K562 (cell line): ENCODE data around the gene BCL2L13. TPM values are rescaled to one million over a fixed set of nuclear protein-coding genes. Genes with fewer than 3 reads are reported as not detected.

Experiments
- ATAC-seq: fragments of 200-7000 bp; cut with Tn5 transposase; 3 replicates; pipeline ENCODE4 v1.9.1; 2020; ENCODE audit warnings: moderate library complexity
- BruUV-seq: library from RNA; stranded (reverse); fragments of 400-500 nt; replicated peaks from 2 replicates; lab custom pipeline; 2021; lab: Mats Ljungman, UMichigan
- CTCF ChIA-PET: fragments of 300-600 bp; formaldehyde crosslinking; extraction: SDS; loops from one replicate; lab custom pipeline; 2021; ENCODE audit warnings: low intra/inter-chr PET ratio; lab: Yijun Ruan, JAX
- POLR2A ChIA-PET: fragments of 300-600, 350-650 bp; sonication (Branson Sonifier 250); formaldehyde crosslinking; extraction: SDS; loops from one replicate; lab custom pipeline; 2021; ENCODE audit warnings: antibody characterized with exemption, inconsistent platforms; lab: Yijun Ruan, JAX
- DNase-seq, 4 experiments: peaks; one replicate each; pipeline versions ENCODE4 v3.0.0 to v3.0.0-alpha.2; 2011 to 2018; ENCODE audit warnings: low spot score in 3 of 4, mixed read lengths in 3 of 4; ENCODE audit errors: extremely low read depth in 1 of 4
- FAIRE-seq: peaks from 2 replicates; lab custom pipeline; 2011; peaks lifted over from hg19 to GRCh38; lab: Jason Lieb, UNC
- H2AFZ ChIP-seq: 2 replicates; pipeline ENCODE4 v1.6.0; 2011; ENCODE audit warnings: low read depth, low read length, control low read depth, inconsistent platforms
- H3K27ac ChIP-seq: fragments of 200-600 bp; 3 replicates; pipeline ENCODE4 v1.8.0; 2011; ENCODE audit warnings: low read depth, mild to moderate bottlenecking, control low read depth, inconsistent platforms, low read length, moderate library complexity, mixed read lengths; ENCODE audit errors: extremely low read depth
- H3K27me3 ChIP-seq, 2 experiments: fragments of 300-600 bp in 1 of 2; 2 replicates in 1 of 2; 3 replicates in 1 of 2; pipeline versions ENCODE4 v1.6.0 to v1.8.0; 2011; ENCODE audit warnings: inconsistent platforms in 2 of 2, low read length in 2 of 2, mild to moderate bottlenecking in 1 of 2, mixed read lengths in 1 of 2, moderate library complexity in 1 of 2; ENCODE audit not compliant: control insufficient read depth in 2 of 2, insufficient read depth in 2 of 2
- H3K36me3 ChIP-seq: fragments of 300-600 bp; 3 replicates; pipeline ENCODE4 v1.8.0; 2011; ENCODE audit warnings: mild to moderate bottlenecking, low read length, inconsistent platforms; ENCODE audit not compliant: control insufficient read depth, insufficient read depth
- H3K4me1 ChIP-seq, 2 experiments: fragments of 200-600 bp in 1 of 2; replicated peaks in 1 of 2; 2 replicates in 1 of 2; 3 replicates in 1 of 2; pipeline versions ENCODE4 v1.5.1 to v1.8.0; 2011; ENCODE audit warnings: inconsistent platforms in 2 of 2, low read length in 2 of 2, mild to moderate bottlenecking in 1 of 2, mixed read lengths in 1 of 2, moderate library complexity in 1 of 2; ENCODE audit not compliant: control insufficient read depth in 2 of 2, insufficient read depth in 2 of 2
- H3K4me2 ChIP-seq: 2 replicates; pipeline ENCODE4 v1.6.1; 2011; ENCODE audit warnings: low read length, control low read depth, inconsistent platforms, mixed read lengths; ENCODE audit not compliant: insufficient read depth
- H3K4me3 ChIP-seq: fragments of 200-600 bp; sonication (generic), shearing (Covaris generic); 2 replicates; pipeline ENCODE4 v1.5.1; 2016; ENCODE audit warnings: control low read depth, inconsistent platforms
- H3K79me2 ChIP-seq: fragments of 200-600 bp; 3 replicates; pipeline ENCODE4 v1.8.0; 2011; ENCODE audit warnings: low read length, inconsistent platforms; ENCODE audit not compliant: control insufficient read depth, insufficient read depth
- H3K9ac ChIP-seq, 2 experiments: 2 replicates each; pipeline versions ENCODE4 v1.6.0 to v1.6.1; 2011; ENCODE audit warnings: low read depth in 2 of 2, low read length in 2 of 2, control low read depth in 1 of 2, inconsistent platforms in 1 of 2, mild to moderate bottlenecking in 1 of 2, mixed read lengths in 1 of 2; ENCODE audit not compliant: insufficient read depth in 1 of 2
- H3K9me1 ChIP-seq: one replicate; pipeline ENCODE4 v1.6.0; 2011; ENCODE audit warnings: inconsistent platforms, mild to moderate bottlenecking, low read length, moderate library complexity; ENCODE audit not compliant: control insufficient read depth, insufficient read depth
- H3K9me3 ChIP-seq: replicated peaks from 2 replicates; pipeline ENCODE4 v1.5.1; 2011; ENCODE audit warnings: low read depth, low read length, inconsistent platforms; ENCODE audit not compliant: control insufficient read depth, insufficient read depth
- H4K20me1 ChIP-seq: replicated peaks from 2 replicates; pipeline ENCODE4 v1.6.1; 2011; ENCODE audit warnings: low read length, inconsistent platforms, mixed read lengths; ENCODE audit not compliant: control insufficient read depth, insufficient read depth
- ATF7 ChIP-seq: fragments of 450-650 bp; IDR thresholded peaks from 2 replicates; pipeline ENCODE4 v1.7.1; 2014; ENCODE audit warnings: mild to moderate bottlenecking, moderate library complexity
- CREB5 ChIP-seq: fragments of 250-450 bp; sonication (Bioruptor Pico); IDR thresholded peaks from 2 replicates; pipeline ENCODE4 v1.5.0; 2020; ENCODE audit warnings: mild to moderate bottlenecking
- ELF1 ChIP-seq: fragments of 200-800 bp; sonication (Bioruptor generic); IDR thresholded peaks from 2 replicates; pipeline ENCODE4 v1.6.1; 2016; ENCODE audit warnings: missing genetic modification characterization, missing compliant biosample characterization
- ETV1 ChIP-seq: fragments of 450-650 bp; conservative IDR thresholded peaks from 2 replicates; pipeline ENCODE4 v1.6.1; 2016; ENCODE audit warnings: missing genetic modification characterization, control low read depth, low read depth, missing compliant biosample characterization
- ETV5 ChIP-seq: sonication (generic); formaldehyde crosslinking; IDR thresholded peaks from 2 replicates; pipeline ENCODE4 v1.4.0; 2020; ENCODE audit warnings: low read depth, mild to moderate bottlenecking, missing genetic modification reagents
- ETV6 ChIP-seq, 3 experiments: fragments of 150-350 bp in 1 of 3; sonication (generic) in 1 of 3; formaldehyde crosslinking in 1 of 3; IDR thresholded peaks; 2 replicates each; pipeline versions ENCODE4 v1.6.1 to v1.8.0; 2014 to 2022; ENCODE audit warnings: borderline replicate concordance in 2 of 3, low read depth in 2 of 3, antibody characterized with exemption in 1 of 3, low read length in 1 of 3, mild to moderate bottlenecking in 1 of 3, missing genetic modification reagents in 1 of 3
- IRF2 ChIP-seq: sonication (generic); formaldehyde crosslinking; IDR thresholded peaks from 2 replicates; pipeline ENCODE4 v1.8.1; 2022; ENCODE audit warnings: mild to moderate bottlenecking, missing genetic modification reagents
- LEF1 ChIP-seq: fragments of 450-650 bp; IDR thresholded peaks from 2 replicates; pipeline ENCODE4 v1.6.1; 2016; ENCODE audit warnings: mild to moderate bottlenecking
- NCOR1 ChIP-seq: fragments of 450-650 bp; IDR thresholded peaks from 2 replicates; pipeline ENCODE4 v1.6.1; 2016; ENCODE audit warnings: mild to moderate bottlenecking, moderate library complexity
- PCBP2 ChIP-seq: fragments of 200-400 bp; formaldehyde crosslinking; IDR thresholded peaks from 2 replicates; pipeline ENCODE4 v1.6.1; 2018; ENCODE audit warnings: low read length, low read depth, mild to moderate bottlenecking, moderate library complexity; ENCODE audit not compliant: poor library complexity, severe bottlenecking
- PHF8 ChIP-seq: fragments of 200-600 bp; sonication (generic); IDR thresholded peaks from 2 replicates; pipeline ENCODE4 v1.6.1; 2012; ENCODE audit warnings: mixed run types, mild to moderate bottlenecking, inconsistent platforms, low read length, moderate library complexity, borderline replicate concordance
- POLR2A ChIP-seq: fragments of 450-650 bp; conservative IDR thresholded peaks from 2 replicates; pipeline ENCODE4 v1.6.1; 2016
- RBFOX2 ChIP-seq: fragments of 200-400 bp; formaldehyde crosslinking; IDR thresholded peaks from 2 replicates; pipeline ENCODE4 v1.6.1; 2017; ENCODE audit warnings: low read depth, mild to moderate bottlenecking, low read length, moderate library complexity
- SMAD4 ChIP-seq: fragments of 250-450 bp; sonication (Bioruptor Pico); conservative IDR thresholded peaks from 2 replicates; pipeline ENCODE4 v1.8.0; 2021; ENCODE audit warnings: inconsistent platforms, mild to moderate bottlenecking, moderate library complexity
- SPI1 ChIP-seq: IDR thresholded peaks from 2 replicates; pipeline ENCODE4 v1.6.1; 2011; ENCODE audit warnings: low read depth, low read length, control low read depth, borderline replicate concordance
- TCF3 ChIP-seq: sonication (generic); formaldehyde crosslinking; IDR thresholded peaks from 2 replicates; pipeline ENCODE4 v1.4.0; 2020; ENCODE audit warnings: mild to moderate bottlenecking, missing genetic modification reagents
- ZNF121 ChIP-seq: sonication (generic); formaldehyde crosslinking; conservative IDR thresholded peaks from 2 replicates; pipeline ENCODE4 v1.8.0; 2022; ENCODE audit warnings: missing genetic modification reagents
- ZNF124 ChIP-seq: sonication (generic); formaldehyde crosslinking; IDR thresholded peaks from 2 replicates; pipeline ENCODE4 v1.8.1; 2022; ENCODE audit warnings: missing genetic modification reagents
- ZNF589 ChIP-seq: fragments of 200-800 bp; sonication (Bioruptor generic); IDR thresholded peaks from 2 replicates; pipeline ENCODE4 v1.6.1; 2016; ENCODE audit warnings: low read depth, missing genetic modification characterization, missing compliant biosample characterization
- WGBS: fragments of 100-300 bp; shearing (Covaris generic); methylation state at CpG from one replicate; pipeline ENCODE4 v1.1.6; 2016; ENCODE audit warnings: low coverage, mixed read lengths; ENCODE audit not compliant: insufficient coverage; ENCODE audit errors: missing lambda C conversion rate; 5-methylcytosine and 5-hydroxymethylcytosine counted together
- in situ Hi-C: fragments of 300-500 bp; cut with MboI; formaldehyde crosslinking; loops from 4 replicates; pipeline ENCODE4 v1.15.0; 2018; ENCODE audit warnings: inconsistent platforms, mixed read lengths
- intact Hi-C: fragments of 100-400 bp; cut with micrococcal nuclease; formaldehyde crosslinking; loops from 2 replicates; pipeline ENCODE4 v1.14.2; 2022
- polyA plus RNA-seq, 8 experiments: library from polyadenylated mRNA; depleted of rRNA in 4 of 8; stranded (reverse) in 5 of 8; unstranded in 3 of 8; fragments of >200 nt; fragmentation: Nextera tagmentation in 2 of 8; fragmentation: Illumina TruSeq in 1 of 8; extraction: Ambion mirVana in 2 of 8; extraction: Trizol in 1 of 8; gene quantifications; 2 replicates each; pipeline versions ENCODE4 v1.2.1 to v1.2.3, GENCODE V29; 2011 to 2014; ENCODE audit warnings: inconsistent platforms in 1 of 8, missing spikeins in 1 of 8
- total RNA-seq, 7 experiments: library from RNA; depleted of rRNA in 6 of 7; stranded (reverse); fragments of >200 nt in 6 of 7; fragmentation: Illumina TruSeq in 2 of 7; extraction: Trizol in 2 of 7; gene quantifications; 2 replicates each; pipeline versions ENCODE4 v1.2.1 to v1.2.3, GENCODE V29; 2011 to 2021; ENCODE audit warnings: low replicate concordance in 1 of 7

The BCL2L13 gene
- total and polyA plus RNA-seq, 9 of the 15 experiments (the other 6 are each of a cell fraction or from before 2014, with no cell fraction given) = 41.5 to 63.4 (median 56.5) TPM

GRCh38 chr22:17775781-17776465 is 137.4 kb downstream of the BCL2L13 start (continued):
- TF ChIP-seq ZNF589 (CRISPR knock-in tag) (no peak), ZNF124 (CRISPR knock-in tag) (no peak), IRF2 (CRISPR knock-in tag) (no peak), NCOR1 (no peak)

DNA sequence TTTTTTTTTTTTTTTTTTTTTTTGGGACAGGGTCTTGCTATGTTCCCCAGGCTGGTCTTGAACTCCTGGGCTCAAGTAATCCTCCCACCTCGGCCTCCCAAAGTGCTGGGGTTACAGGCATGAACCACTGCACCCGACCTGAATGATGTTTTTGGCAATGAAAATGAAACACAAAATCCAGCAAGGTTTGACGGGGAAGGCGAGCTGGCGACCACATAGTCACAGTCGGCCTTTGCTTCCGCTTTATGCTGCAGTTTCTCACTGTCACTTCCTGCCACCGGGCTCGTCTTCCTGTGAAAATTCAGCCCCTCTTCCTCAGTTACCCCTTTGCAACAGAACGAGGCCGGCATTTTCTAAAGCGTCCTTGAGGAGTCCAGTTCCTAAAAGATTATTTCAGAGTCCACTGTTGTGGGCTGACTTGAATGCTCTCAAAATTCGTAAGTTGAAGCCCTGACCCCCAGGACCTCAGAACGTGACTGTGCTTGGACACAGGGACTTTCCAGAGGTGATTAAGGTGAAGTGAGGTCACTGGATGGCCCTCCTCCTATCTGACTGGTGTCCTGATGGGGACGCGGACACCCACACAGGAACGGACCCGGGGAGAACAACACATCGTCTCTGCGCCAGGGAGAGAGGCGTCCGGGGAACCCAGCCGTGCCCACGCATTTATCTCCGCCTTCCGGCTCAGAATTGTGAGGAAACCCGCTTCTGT is 138.6 kb downstream of the BCL2L13 start:
- H3K4me3 ChIP-seq = peak overlapping the region; percentile 8
- intact Hi-C loops = loop anchor here (10.0 kb wide), 1 partner anchor 288 kb away; no protein-coding TSS in a partner anchor
- POLR2A ChIA-PET = interaction anchor here (0.6 to 0.7 kb wide), 2 partner anchors 17 to 80 kb away, joined by 3 read pairs; no protein-coding TSS in a partner anchor
- peak; percentile 52; the same call in 1 of the 2 replicates for TF ChIP-seq ETV5 (CRISPR knock-in tag)
- 0 out of 2 replicates have a peak, but pooled peaks have one; percentile 34 for TF ChIP-seq ATF7
- peak; percentile 57; the same call in 1 of the 2 replicates for TF ChIP-seq ELF1 (tag)
- peak; percentile 38; the same call in 1 of the 2 replicates for TF ChIP-seq PHF8
- peak; percentile 28; the same call in 1 of the 2 replicates for TF ChIP-seq RBFOX2
- 0 out of 2 replicates have a peak, but pooled peaks have one; percentile 22 for TF ChIP-seq ETV1
- TF ChIP-seq CREB5 (CRISPR knock-in tag) = no peak
- 0 out of 2 replicates have a peak, but pooled peaks have one; percentile 42 for TF ChIP-seq SPI1
- no peak for TF ChIP-seq PCBP2
- TF ChIP-seq TCF3 (CRISPR knock-in tag) = no peak
- peak; percentile 46; the same call in 1 of the 2 replicates for TF ChIP-seq SMAD4 (CRISPR knock-in tag)
- TF ChIP-seq ETV6 (IDR thresholded peaks at IDR 0.05; ENCODE audit: borderline replicate concordance in 1 of 2, low read depth in 2 of 2, low read length in 1 of 2) = 0 out of 4 replicates have a peak, but pooled peaks of 1 of the 2 experiments have one; percentile 38
- TF ChIP-seq ETV6 (CRISPR knock-in tag; IDR thresholded peaks at IDR 0.05; ENCODE audit: borderline replicate concordance) = no peak
- peak; percentile 35; the same call in 1 of the 2 replicates for TF ChIP-seq LEF1
- no peak for TF ChIP-seq ZNF121
- TF ChIP-seq POLR2A = peak; percentile 53

More for the DNA sequence above, 138.6 kb downstream of the BCL2L13 start:
- WGBS = 42% methylated on average over 27 of the region's 27 CpGs
- H3K9ac ChIP-seq = peak overlapping the region; percentile 35 to 76
- peak overlapping the region; percentile 67 for H3K4me2 ChIP-seq
- no peaks in the 10 kb centered on the region for H3K9me3 ChIP-seq
- peaks cover 18% of the 10 kb centered on the region for H3K79me2 ChIP-seq
- BruUV-seq = TSS peak; percentile 76
- peaks cover 6% of the 10 kb centered on the region; the same call in 1 of the 3 replicates for H3K36me3 ChIP-seq
- in situ Hi-C loops = no loop called here
- H3K27ac ChIP-seq = peak overlapping the region; percentile 38
- H3K27me3 ChIP-seq = no peaks in the 10 kb centered on the region
- peaks cover 25 to 76% of the 10 kb centered on the region in 2 experiments for H3K4me1 ChIP-seq
- H3K9me1 ChIP-seq = peaks cover under 1% of the 10 kb centered on the region
- FAIRE-seq (peak; percentile 84), ATAC-seq (peak; percentile 2; the same call in 1 of the 3 replicates), DNase-seq (peak; percentile 46 to 63 (median 56))
- H4K20me1 ChIP-seq = peaks cover 15% of the 10 kb centered on the region
- peak overlapping the region; percentile 76 for H2AFZ ChIP-seq
- CTCF ChIA-PET = no interaction called here
